Osteoblast (primary cell): ENCODE measurements around the gene GREB1. TPM values are rescaled to one million over a fixed set of nuclear protein-coding genes. Genes with fewer than 3 reads are reported as not detected.

Source experiments
- DNase-seq: peaks from one replicate; pipeline ENCODE4 v3.0.0; 2011; ENCODE audit warnings: low spot score, mixed read lengths; ENCODE audit not compliant: insufficient read length; ENCODE audit errors: missing footprints
- H2AFZ ChIP-seq: 2 replicates; pipeline ENCODE4 v1.6.0; 2011; ENCODE audit warnings: mild to moderate bottlenecking, low read length
- H3K27ac ChIP-seq: 2 replicates; pipeline ENCODE4 v1.5.1; 2011; ENCODE audit warnings: mild to moderate bottlenecking, low read depth, low read length, moderate library complexity
- H3K27me3 ChIP-seq: 2 replicates; pipeline ENCODE4 v1.6.0; 2012; ENCODE audit warnings: mild to moderate bottlenecking, control low read depth, inconsistent platforms, low read length, moderate library complexity; ENCODE audit not compliant: insufficient read depth
- H3K36me3 ChIP-seq: 2 replicates; pipeline ENCODE4 v1.5.1; 2011; ENCODE audit warnings: mild to moderate bottlenecking, low read length, control low read depth, moderate library complexity; ENCODE audit not compliant: insufficient read depth
- H3K4me1 ChIP-seq: 2 replicates; pipeline ENCODE4 v1.5.1; 2011; ENCODE audit warnings: mild to moderate bottlenecking, low read length, control low read depth, moderate library complexity; ENCODE audit not compliant: insufficient read depth
- H3K4me2 ChIP-seq: 2 replicates; pipeline ENCODE4 v1.6.0; 2011; ENCODE audit warnings: mild to moderate bottlenecking, low read length; ENCODE audit not compliant: insufficient read depth
- H3K4me3 ChIP-seq: fragments of 200-600 bp; sonication (generic); 3 replicates; pipeline ENCODE4 v1.5.1; 2012; ENCODE audit warnings: mild to moderate bottlenecking, low read length, inconsistent platforms; ENCODE audit not compliant: insufficient read depth
- H3K79me2 ChIP-seq: 2 replicates; pipeline ENCODE4 v1.6.0; 2012; ENCODE audit warnings: mild to moderate bottlenecking, low read length, control low read depth, inconsistent platforms; ENCODE audit not compliant: insufficient read depth
- H3K9me3 ChIP-seq: 2 replicates; pipeline ENCODE4 v1.5.1; 2011; ENCODE audit warnings: low read depth, low read length, control low read depth
- H4K20me1 ChIP-seq: 2 replicates; pipeline ENCODE4 v1.6.0; 2012; ENCODE audit warnings: mild to moderate bottlenecking, low read length, control low read depth; ENCODE audit not compliant: insufficient read depth
- CTCF ChIP-seq: IDR thresholded peaks from 2 replicates; pipeline ENCODE4 v1.5.1; 2011; ENCODE audit warnings: mild to moderate bottlenecking, low read depth, low read length, moderate library complexity; ENCODE audit errors: extremely low read depth
- total RNA-seq: library from RNA; depleted of rRNA; stranded (reverse); fragments of >200 nt; gene quantifications from 2 replicates; pipeline ENCODE4 v1.2.3, GENCODE V29; 2012

Gene GREB1
- total RNA-seq, 1 donor = 1.1 TPM

DNA sequence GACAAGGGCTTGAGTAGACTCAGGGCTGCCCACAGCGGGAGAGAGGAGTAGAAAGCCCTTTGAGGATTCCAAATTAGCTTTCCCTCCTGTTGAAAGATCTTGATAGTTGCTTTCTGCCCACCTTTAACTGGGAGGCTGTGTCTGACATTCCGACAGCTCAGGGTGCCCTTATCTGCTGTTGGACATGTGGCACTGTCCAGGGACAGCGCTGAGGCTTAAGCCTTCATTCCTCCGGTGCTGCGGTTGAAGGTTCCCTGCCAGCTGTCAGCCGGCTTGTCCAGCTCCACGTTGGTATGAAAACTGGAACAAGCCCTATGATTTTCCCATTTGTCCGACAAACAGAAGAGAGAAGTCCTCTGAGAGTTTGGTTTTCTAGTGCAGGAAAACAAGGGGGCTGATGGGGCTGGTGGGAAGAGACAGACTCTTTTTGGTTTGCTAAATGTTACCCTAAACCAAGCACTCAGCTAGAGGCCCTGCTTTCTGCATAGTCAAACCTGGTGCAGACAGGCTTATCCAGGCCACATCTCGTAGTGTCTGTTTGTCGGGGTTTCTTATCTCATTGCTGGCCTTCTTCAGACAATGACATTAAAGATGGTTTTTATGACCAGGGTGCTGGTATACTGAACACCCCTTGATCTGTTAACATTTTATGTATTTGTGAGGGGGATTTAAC, 24.5 kb downstream of the GREB1 start:
- Histone ChIP-seq H3K36me3 (no peaks in the 10 kb centered on the region), H3K27me3 (peaks cover 61% of the 10 kb centered on the region), H2AFZ (no peak overlapping the region), H3K4me2 (no peak overlapping the region), H3K4me1 (no peaks in the 10 kb centered on the region), H3K4me3 (no peak overlapping the region), H3K27ac (no peak overlapping the region), H3K9me3 (no peaks in the 10 kb centered on the region), H4K20me1 (no peaks in the 10 kb centered on the region), H3K79me2 (no peaks in the 10 kb centered on the region)
- TF ChIP-seq CTCF = no peak
- no peak for DNase-seq

DNA sequence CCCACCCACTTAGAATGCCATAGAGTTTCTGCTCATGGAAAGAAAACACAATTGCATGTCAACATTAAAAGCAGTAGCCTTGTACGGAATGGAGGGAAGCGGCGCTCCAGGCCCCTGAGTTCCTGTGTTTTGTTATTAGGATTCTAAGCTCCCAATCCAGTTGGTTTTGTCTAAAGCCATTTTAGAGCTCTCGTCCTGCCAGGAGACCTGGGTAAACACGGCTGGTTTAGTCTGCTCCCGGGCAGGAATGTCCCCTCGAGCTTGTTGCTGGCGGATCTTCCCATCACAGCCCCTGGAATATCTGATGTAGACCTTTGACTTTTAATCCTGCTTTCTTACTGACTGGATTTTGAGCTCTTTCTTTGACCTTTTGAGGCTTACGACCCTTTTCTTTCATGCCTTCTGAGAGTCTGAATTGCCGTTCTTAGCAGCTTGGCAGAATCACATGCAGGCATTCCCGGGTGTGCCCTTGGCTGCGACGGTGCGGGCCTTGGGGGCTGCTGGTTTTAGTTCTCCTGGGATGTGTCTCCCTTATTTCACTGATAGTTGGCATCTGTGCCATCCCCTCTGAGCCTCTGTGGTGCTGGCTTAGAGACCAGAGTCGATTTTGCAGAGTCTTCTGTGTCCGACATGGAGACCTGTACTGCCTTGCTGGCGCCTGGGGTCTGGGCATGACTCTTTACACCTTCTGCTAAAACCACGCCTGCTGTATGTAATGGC, 25.4 kb downstream of the GREB1 start:
- Histone ChIP-seq H3K4me1 (no peaks in the 10 kb centered on the region), H3K36me3 (no peaks in the 10 kb centered on the region)
- TF ChIP-seq CTCF = no peak

DNA sequence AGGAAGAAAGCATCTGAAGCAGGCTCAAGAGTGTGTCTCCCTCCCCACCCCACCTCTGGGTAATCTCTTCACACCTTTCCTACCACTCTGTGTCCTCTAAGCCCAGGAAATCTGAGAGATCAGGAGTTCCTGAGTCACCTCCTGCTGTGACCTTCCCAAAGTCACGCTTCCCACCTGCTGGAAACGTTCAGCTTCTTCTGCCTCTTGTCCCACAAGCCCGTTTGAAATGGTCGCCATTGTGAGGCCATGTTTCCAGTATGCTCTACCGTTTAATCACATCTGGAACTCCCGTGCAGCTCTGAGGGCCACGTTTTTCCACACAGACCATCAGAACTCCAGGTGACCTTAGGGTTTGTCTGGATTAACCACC, 25.9 kb downstream of the GREB1 start:
- H4K20me1 ChIP-seq = no peaks in the 10 kb centered on the region
- H3K36me3 ChIP-seq = no peaks in the 10 kb centered on the region
- H3K79me2 ChIP-seq = no peaks in the 10 kb centered on the region
- no peak overlapping the region for H3K4me3 ChIP-seq
- no peak overlapping the region for H3K4me2 ChIP-seq
- TF ChIP-seq CTCF = no peak
- no peak for DNase-seq
- peaks cover 48% of the 10 kb centered on the region for H3K27me3 ChIP-seq
- no peak overlapping the region for H2AFZ ChIP-seq
- no peaks in the 10 kb centered on the region for H3K9me3 ChIP-seq
- H3K4me1 ChIP-seq = no peaks in the 10 kb centered on the region
- H3K27ac ChIP-seq = no peak overlapping the region

More for the DNA sequence above, 25.4 kb downstream of the GREB1 start:
- Histone ChIP-seq H3K79me2 (no peaks in the 10 kb centered on the region), H3K4me2 (no peak overlapping the region), H4K20me1 (no peaks in the 10 kb centered on the region), H3K27ac (no peak overlapping the region), H3K27me3 (peaks cover 54% of the 10 kb centered on the region), H2AFZ (no peak overlapping the region), H3K4me3 (no peak overlapping the region), H3K9me3 (no peaks in the 10 kb centered on the region)
- DNase-seq = no peak

GRCh38 chr2:11560806-11561205, 27.0 kb downstream of the GREB1 start:
- DNase-seq = no peak
- Histone ChIP-seq H3K36me3 (no peaks in the 10 kb centered on the region), H3K4me2 (no peak overlapping the region), H3K4me1 (no peaks in the 10 kb centered on the region), H3K27ac (no peak overlapping the region), H3K27me3 (peaks cover 50% of the 10 kb centered on the region), H3K4me3 (no peak overlapping the region), H4K20me1 (no peaks in the 10 kb centered on the region), H3K9me3 (no peaks in the 10 kb centered on the region), H3K79me2 (no peaks in the 10 kb centered on the region), H2AFZ (no peak overlapping the region)
- TF ChIP-seq CTCF = no peak
